IPS-15b (cell line): Measurements from ENCODE around the gene OAF.

Experiments
- H3K27me3 ChIP-seq: one replicate; pipeline ENCODE4 v1.6.1; 2013; ENCODE audit warnings: low read length; ENCODE audit not compliant: control insufficient read depth, insufficient read depth
- H3K36me3 ChIP-seq: one replicate; pipeline ENCODE4 v1.6.1; 2013; ENCODE audit warnings: low read length; ENCODE audit not compliant: control insufficient read depth, insufficient read depth
- H3K4me1 ChIP-seq: one replicate; pipeline ENCODE4 v1.6.1; 2013; ENCODE audit warnings: mild to moderate bottlenecking, low read length; ENCODE audit not compliant: control insufficient read depth, insufficient read depth
- H3K4me3 ChIP-seq: one replicate; pipeline ENCODE4 v1.5.1; 2013; ENCODE audit warnings: low read depth, low read length
- H3K9ac ChIP-seq: one replicate; pipeline ENCODE4 v1.6.1; 2013; ENCODE audit warnings: low read depth, mild to moderate bottlenecking, low read length
- H3K9me3 ChIP-seq: one replicate; pipeline ENCODE4 v1.6.1; 2013; ENCODE audit warnings: mild to moderate bottlenecking, low read length; ENCODE audit not compliant: control insufficient read depth, insufficient read depth

The OAF gene

GRCh38 chr11:120210626-120211521, at the start of gene OAF:
Gene OAF, plus strand, starts transcription at chr11:120211032. Its CDS starts 248 bp downstream, at chr11:120211280.
- Histone ChIP-seq H3K27me3 (peaks cover 90% of the 10 kb centered on the region), H3K4me1 (peaks cover 7% of the 10 kb centered on the region), H3K36me3 (no peaks in the 10 kb centered on the region), H3K9ac (no peak within 1 kb of the TSS), H3K9me3 (no peaks in the 10 kb centered on the region), H3K4me3 (peak within 1 kb of the TSS; percentile 52)

DNA sequence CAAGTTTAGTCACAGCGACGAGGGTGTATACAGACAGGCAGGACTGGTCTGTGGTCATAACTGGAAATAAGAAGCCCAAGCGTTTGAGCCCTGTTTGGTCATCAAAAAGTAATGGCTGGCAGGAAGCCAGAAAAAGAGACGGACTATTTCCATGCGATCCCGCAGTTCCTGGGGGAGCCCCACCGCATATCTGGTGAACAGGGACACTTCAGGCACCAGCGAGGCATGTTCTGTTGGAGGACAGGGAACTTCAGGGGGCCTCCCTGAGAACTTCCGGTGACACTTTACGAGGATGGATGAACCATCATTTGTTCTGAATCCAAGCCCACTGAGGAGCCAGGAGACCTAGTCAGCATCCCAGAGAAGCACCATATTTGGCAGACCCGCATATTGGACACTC, 43.2 kb upstream of the OAF start:
- H3K27me3 ChIP-seq: peaks cover 69% of the 10 kb centered on the region
- H3K4me1 ChIP-seq: no peaks in the 10 kb centered on the region
- no peak overlapping the region for H3K9ac ChIP-seq
- H3K4me3 ChIP-seq: no peak overlapping the region
- H3K36me3 ChIP-seq: no peaks in the 10 kb centered on the region
- H3K9me3 ChIP-seq: no peaks in the 10 kb centered on the region

- H3K27me3 ChIP-seq: peaks cover 74% of the 10 kb centered on the region
- H3K4me1 ChIP-seq: no peaks in the 10 kb centered on the region
- no peaks in the 10 kb centered on the region for H3K36me3 ChIP-seq
- peak overlapping the region; percentile 75 for H3K4me3 ChIP-seq
- H3K9ac ChIP-seq: peak overlapping the region; percentile 54
- H3K9me3 ChIP-seq: no peaks in the 10 kb centered on the region
These were observed 42.5 kb upstream of the OAF start for GRCh38 chr11:120168108-120168959.

- no peaks in the 10 kb centered on the region for H3K9me3 ChIP-seq
- peak overlapping the region; percentile 54 for H3K9ac ChIP-seq
- no peaks in the 10 kb centered on the region for H3K4me1 ChIP-seq
- peak overlapping the region; percentile 75 for H3K4me3 ChIP-seq
- no peaks in the 10 kb centered on the region for H3K36me3 ChIP-seq
- peaks cover 82% of the 10 kb centered on the region for H3K27me3 ChIP-seq
These were observed 41.7 kb upstream of the OAF start for GRCh38 chr11:120168960-120169681.

- Histone ChIP-seq H3K9ac (no peak overlapping the region), H3K4me3 (no peak overlapping the region), H3K36me3 (no peaks in the 10 kb centered on the region), H3K27me3 (peaks cover 86% of the 10 kb centered on the region), H3K4me1 (no peaks in the 10 kb centered on the region), H3K9me3 (no peaks in the 10 kb centered on the region)
These were observed 40.7 kb upstream of the OAF start for GRCh38 chr11:120169981-120170698.

GRCh38 chr11:120170741-120171261, 40.0 kb upstream of the OAF start:
- no peaks in the 10 kb centered on the region for H3K9me3 ChIP-seq
- H3K9ac ChIP-seq: no peak overlapping the region
- peaks cover 88% of the 10 kb centered on the region for H3K27me3 ChIP-seq
- H3K4me1 ChIP-seq: no peaks in the 10 kb centered on the region
- no peaks in the 10 kb centered on the region for H3K36me3 ChIP-seq
- H3K4me3 ChIP-seq: no peak overlapping the region

DNA sequence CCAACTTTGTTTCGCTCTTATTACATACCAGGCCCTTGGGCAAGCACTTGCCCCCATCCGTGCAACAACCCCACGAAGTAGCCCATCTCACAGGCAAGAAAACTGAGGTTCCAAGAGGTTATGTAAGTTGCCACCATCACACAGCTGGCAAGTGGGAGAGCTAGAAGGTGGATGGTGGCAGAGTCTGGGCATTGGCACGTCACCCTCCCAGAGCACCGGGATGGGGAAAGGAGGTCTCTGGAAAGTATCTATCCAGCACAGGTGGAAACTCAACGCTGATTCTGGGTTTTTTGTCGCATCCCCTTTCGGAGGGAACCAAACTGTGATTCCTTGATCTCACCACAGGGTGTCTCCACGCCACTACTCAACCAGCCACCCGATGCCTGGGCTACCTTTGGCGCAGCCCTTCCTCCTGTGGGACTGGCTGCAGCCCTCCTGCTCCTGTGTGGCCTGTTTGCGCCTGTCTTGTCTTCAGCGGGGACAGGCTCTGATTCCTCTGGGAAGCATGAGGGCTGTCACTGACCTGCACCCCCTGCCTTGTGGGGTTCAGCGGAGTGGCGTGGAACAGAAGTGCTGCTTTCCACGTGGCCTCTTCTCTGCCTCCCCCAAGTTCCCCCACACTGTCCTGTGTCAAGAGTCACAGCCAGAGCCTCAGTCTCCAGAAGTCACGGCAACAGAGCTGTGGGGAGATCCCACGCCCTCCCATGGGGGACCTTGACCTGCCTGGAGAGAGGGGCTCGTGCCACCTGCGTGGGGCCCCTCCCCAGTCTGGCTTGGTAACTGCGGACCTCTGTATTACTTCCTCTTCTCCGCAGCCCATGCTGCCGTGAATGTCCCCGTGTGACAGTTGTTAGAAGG, 38.5 kb upstream of the OAF start:
- H3K27me3 ChIP-seq: peaks cover 90% of the 10 kb centered on the region
- no peak overlapping the region for H3K4me3 ChIP-seq
- H3K9me3 ChIP-seq: no peaks in the 10 kb centered on the region
- no peak overlapping the region for H3K9ac ChIP-seq
- H3K36me3 ChIP-seq: no peaks in the 10 kb centered on the region
- H3K4me1 ChIP-seq: no peaks in the 10 kb centered on the region

DNA sequence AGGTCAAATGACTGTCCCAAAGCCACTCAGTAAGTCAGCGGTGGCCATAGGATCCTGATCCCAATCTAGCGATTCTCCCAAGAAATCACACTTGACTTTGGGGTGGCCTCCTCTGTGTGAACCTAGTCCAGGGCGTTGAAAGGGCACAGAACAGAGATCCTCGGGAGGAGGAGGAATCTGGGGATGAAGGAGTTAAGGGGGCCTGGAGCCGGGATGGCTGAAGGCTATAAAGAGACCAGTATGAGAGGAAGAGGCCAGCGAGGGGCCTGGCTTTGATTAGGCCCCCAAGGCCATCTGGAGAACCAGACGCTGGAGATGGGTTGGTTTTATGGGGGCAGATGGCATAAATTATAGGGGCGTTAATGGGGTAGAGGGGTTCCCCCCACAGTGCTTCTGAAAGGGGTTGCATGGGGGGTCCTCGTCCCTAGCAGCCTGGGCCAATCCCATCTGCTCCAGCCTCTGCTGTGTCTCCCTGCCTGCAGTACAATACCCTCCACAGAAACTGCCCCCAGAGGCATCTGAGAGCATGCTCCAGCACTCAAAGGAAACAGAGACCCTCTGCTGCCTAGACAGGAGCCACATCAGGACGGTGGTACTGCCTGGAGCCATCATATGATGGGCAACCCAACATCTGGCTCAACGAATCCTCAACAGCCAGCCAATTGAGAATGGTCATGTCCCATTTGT, 37.7 kb upstream of the OAF start:
- H3K4me3 ChIP-seq: no peak overlapping the region
- H3K27me3 ChIP-seq: peaks cover 89% of the 10 kb centered on the region
- H3K9ac ChIP-seq: no peak overlapping the region
- no peaks in the 10 kb centered on the region for H3K36me3 ChIP-seq
- H3K4me1 ChIP-seq: no peaks in the 10 kb centered on the region
- no peaks in the 10 kb centered on the region for H3K9me3 ChIP-seq

DNA sequence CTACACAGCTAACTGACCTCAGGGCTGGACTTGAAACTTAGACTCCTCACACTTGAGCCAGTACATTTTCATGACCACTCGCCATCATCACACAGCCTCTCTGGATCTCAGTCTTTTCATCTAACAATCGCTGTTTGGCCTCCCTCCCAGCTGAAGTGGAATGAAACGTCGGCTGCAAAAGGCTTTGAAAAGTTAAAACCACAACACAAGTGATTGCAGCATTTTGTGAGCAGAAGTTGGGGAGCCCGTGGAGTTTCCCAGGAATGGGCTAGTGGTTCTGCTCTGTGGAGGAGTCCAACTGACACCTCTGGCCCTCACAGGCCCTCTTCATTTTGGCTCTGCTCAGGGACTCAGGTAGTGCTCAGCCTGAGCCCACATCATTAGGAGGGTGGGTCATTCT, 37.0 kb upstream of the OAF start:
- no peaks in the 10 kb centered on the region for H3K4me1 ChIP-seq
- H3K9ac ChIP-seq: no peak overlapping the region
- H3K9me3 ChIP-seq: no peaks in the 10 kb centered on the region
- H3K4me3 ChIP-seq: no peak overlapping the region
- peaks cover 89% of the 10 kb centered on the region for H3K27me3 ChIP-seq
- H3K36me3 ChIP-seq: no peaks in the 10 kb centered on the region

DNA sequence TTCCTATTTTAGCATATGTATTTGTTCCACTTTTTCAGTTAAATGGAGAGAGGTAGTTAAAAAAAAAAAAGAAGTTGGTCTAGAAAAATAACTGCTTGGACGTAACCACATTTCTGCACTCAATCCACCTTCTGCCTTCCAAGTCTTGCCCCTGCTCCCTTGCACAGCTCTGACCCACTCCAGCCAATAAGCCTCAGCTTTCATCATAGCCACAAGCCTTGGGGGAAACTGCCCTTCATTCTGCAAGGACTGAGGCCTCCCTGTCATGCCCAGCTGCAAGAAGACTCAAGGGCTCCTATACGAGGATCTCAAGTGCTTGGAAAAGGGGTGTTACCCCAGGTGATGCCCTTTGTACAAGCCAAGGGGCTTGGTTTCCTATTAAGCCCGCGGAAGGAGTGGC, 36.0 kb upstream of the OAF start:
- Histone ChIP-seq H3K36me3 (no peaks in the 10 kb centered on the region), H3K27me3 (peaks cover 90% of the 10 kb centered on the region), H3K9ac (no peak overlapping the region), H3K9me3 (no peaks in the 10 kb centered on the region), H3K4me1 (no peaks in the 10 kb centered on the region), H3K4me3 (no peak overlapping the region)
